Right lobe of liver (tissue), 4 donors: ENCODE results near the gene NOCT.
"Not testable (repeated sequence)": the region's sequence is repeated elsewhere in the genome, so short reads cannot be mapped to it uniquely, and the experiment has no call there.

Source experiments
- POLR2A ChIP-seq: fragments of 450-650 bp; IDR thresholded peaks from one replicate; pipeline ENCODE4 v1.6.1; 2017; ENCODE audit warnings: antibody characterized with exemption, mild to moderate bottlenecking
- TF ChIP-seq, protein P1 (sequence below), 4 donors: fragments of 200-600 bp in 3 of 4; fragments of 450-650 bp in 1 of 4; IDR thresholded peaks; one replicate each; pipeline versions ENCODE4 v1.5.1 to v1.8.0; 2016 to 2022; ENCODE audit warnings: antibody characterized with exemption in 4 of 4, mild to moderate bottlenecking in 2 of 4
- donor health status: DM: no; HTN: no; CAD: no.
- donor health status: DM: no; HTN: no; CAD: no.
- donor health status: DM: no; HTN: yes; CAD: no.

DNA sequence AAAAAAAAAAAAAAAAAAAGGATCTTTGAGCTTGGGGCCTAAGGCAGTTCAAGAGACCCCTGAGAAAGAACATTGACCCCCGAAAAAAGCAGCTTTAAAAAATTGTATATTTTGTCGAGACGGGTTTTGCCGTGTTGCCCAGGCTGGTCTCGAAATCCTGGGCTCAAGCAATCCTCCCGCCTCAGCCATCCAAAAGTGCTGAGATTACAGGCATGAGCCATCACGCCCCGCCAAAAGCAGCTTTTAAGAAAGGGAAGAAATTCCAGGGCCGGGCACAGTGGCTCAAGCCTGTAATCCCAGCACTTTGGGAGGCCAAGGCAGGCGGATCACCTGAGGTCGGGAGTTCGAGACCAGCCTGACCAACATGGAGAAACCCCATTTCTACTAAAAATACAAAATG, 5.5 kb downstream of the NOCT start:
- TF ChIP-seq, protein P1, sequence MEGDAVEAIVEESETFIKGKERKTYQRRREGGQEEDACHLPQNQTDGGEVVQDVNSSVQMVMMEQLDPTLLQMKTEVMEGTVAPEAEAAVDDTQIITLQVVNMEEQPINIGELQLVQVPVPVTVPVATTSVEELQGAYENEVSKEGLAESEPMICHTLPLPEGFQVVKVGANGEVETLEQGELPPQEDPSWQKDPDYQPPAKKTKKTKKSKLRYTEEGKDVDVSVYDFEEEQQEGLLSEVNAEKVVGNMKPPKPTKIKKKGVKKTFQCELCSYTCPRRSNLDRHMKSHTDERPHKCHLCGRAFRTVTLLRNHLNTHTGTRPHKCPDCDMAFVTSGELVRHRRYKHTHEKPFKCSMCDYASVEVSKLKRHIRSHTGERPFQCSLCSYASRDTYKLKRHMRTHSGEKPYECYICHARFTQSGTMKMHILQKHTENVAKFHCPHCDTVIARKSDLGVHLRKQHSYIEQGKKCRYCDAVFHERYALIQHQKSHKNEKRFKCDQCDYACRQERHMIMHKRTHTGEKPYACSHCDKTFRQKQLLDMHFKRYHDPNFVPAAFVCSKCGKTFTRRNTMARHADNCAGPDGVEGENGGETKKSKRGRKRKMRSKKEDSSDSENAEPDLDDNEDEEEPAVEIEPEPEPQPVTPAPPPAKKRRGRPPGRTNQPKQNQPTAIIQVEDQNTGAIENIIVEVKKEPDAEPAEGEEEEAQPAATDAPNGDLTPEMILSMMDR (IDR thresholded peaks at IDR 0.05) = not testable (repeated sequence)
- not testable (repeated sequence) for TF ChIP-seq POLR2A
